HEK293T (cell line): ENCODE results near the gene DLG5.

Source experiments
- BHLHE40 ChIP-seq: fragments of 450-650 bp; IDR thresholded peaks from 2 replicates; pipeline ENCODE4 v1.6.1; 2016; ENCODE audit warnings: mild to moderate bottlenecking, moderate library complexity, borderline replicate concordance
- FOXA1 ChIP-seq: fragments of 450-650 bp; IDR thresholded peaks from 2 replicates; pipeline ENCODE4 v1.6.1; 2016; ENCODE audit warnings: mild to moderate bottlenecking

GRCh38 chr10:77842652-77843212 lies 83.8 kb downstream of the DLG5 start:
- no peak for TF ChIP-seq FOXA1
- TF ChIP-seq BHLHE40 = no peak
